Prostate gland (tissue), 2 donors: ENCODE measurements around the gene BRD3. TPM values are rescaled to one million over a fixed set of nuclear protein-coding genes. Genes with fewer than 3 reads are reported as not detected.

ENCODE experiments used
- DNase-seq: peaks from one replicate; pipeline ENCODE4 v3.0.0-alpha.2; 2019; ENCODE audit warnings: low spot score
- H3K27ac ChIP-seq, 2 donors: fragments of 200-600 bp; sonication (generic); 2 replicates each; pipeline ENCODE4 v1.5.1; 2017 to 2019
- H3K27me3 ChIP-seq: fragments of 200-600 bp; sonication (generic); replicated peaks from 2 replicates; pipeline ENCODE4 v1.5.1; 2019; ENCODE audit not compliant: insufficient read depth
- H3K36me3 ChIP-seq, 2 donors: fragments of 200-600 bp; sonication (generic); 1 replicate in 1 of 2; 2 replicates in 1 of 2; pipeline versions ENCODE4 v1.5.1 to v1.8.1; 2017 to 2019
- H3K4me1 ChIP-seq: fragments of 200-600 bp; sonication (generic); replicated peaks from 2 replicates; pipeline ENCODE4 v1.5.1; 2019
- H3K4me3 ChIP-seq, 2 donors: fragments of 200-600 bp; sonication (generic); 2 replicates each; pipeline ENCODE4 v1.5.1; 2017 to 2019
- H3K9me3 ChIP-seq: fragments of 200-600 bp; sonication (generic); 2 replicates; pipeline ENCODE4 v1.5.1; 2017
- POLR2A ChIP-seq: fragments of 450-650 bp; IDR thresholded peaks from one replicate; pipeline ENCODE4 v1.6.1; 2016; ENCODE audit warnings: antibody characterized with exemption, mild to moderate bottlenecking
- POLR2AphosphoS5 ChIP-seq: sonication (generic); formaldehyde crosslinking; IDR thresholded peaks from one replicate; pipeline ENCODE4 v1.6.1; 2017; ENCODE audit warnings: antibody characterized with exemption
- WGBS: methylation state at CpG from one replicate; pipeline ENCODE4 v1.1.5; 2018; 5-methylcytosine and 5-hydroxymethylcytosine counted together
- intact Hi-C: fragments of 100-400 bp; cut with DNase I; formaldehyde crosslinking; loops from one replicate; pipeline ENCODE4 v1.14.2; 2022
- total RNA-seq, 2 donors: library from RNA; depleted of rRNA; stranded (reverse); fragments of >200 nt; gene quantifications; one replicate each; pipeline ENCODE4 v1.1.0, GENCODE V29; 2016
- TF ChIP-seq, protein P1 (sequence below), 4 experiments: fragments of 200-600 bp in 2 of 4; fragments of 450-650 bp in 2 of 4; sonication (generic) in 2 of 4; IDR thresholded peaks; 1 replicate in 3 of 4; 2 replicates in 1 of 4; pipeline ENCODE4 v1.5.1; 2016 to 2019; ENCODE audit warnings: antibody characterized with exemption in 4 of 4, mild to moderate bottlenecking in 2 of 4, moderate library complexity in 2 of 4

BRD3 gene
- total RNA-seq, 2 donors from 2014 or later: 31.8 to 44.3 TPM

DNA sequence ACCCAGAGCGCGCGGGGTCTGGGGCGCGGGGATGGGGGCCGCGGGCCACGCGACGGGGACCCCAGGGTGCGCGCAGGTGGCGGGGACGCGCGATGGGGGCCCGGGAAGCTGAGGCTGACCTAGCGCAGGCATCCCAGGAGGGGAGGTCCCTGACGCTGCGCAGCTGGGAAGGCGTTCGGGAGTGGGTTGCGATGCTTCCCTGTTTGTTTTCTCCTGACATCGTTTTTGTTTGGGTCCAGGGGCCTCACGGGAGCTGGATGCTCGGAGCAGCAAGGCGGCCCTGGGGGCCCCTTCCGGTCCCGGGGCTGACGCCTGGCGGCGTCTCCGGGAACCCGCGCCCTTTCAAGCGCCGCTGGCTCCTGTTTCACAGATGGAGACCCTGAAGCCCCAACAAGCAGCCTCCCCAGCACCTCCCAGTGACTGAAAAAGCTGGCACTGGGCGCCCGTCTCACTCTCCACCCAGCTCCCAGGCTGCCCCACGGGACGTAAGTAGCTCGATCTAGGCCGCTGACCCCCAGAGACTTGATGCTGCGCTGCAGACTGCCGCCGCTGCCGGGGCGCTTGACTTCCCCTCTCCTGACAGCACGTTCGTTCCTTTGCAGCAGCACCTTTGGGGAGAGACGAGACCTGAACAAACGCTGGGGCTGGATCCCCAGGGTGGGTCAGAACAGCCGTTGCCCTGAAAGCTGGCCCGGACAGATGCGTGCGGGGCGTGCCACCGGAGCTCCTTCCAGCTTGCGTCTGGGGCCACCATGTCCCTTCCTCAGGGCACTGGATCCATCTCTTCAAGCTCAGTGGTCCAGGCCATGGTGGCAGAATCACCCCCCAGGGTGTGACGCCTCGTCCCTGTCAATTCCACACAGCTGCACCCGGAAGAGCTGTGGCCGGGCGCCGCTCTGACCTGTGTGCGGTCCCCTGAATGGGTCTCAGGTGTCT, 42.0 kb downstream of the BRD3 start:
- no peak for TF ChIP-seq POLR2A
- TF ChIP-seq, protein P1, sequence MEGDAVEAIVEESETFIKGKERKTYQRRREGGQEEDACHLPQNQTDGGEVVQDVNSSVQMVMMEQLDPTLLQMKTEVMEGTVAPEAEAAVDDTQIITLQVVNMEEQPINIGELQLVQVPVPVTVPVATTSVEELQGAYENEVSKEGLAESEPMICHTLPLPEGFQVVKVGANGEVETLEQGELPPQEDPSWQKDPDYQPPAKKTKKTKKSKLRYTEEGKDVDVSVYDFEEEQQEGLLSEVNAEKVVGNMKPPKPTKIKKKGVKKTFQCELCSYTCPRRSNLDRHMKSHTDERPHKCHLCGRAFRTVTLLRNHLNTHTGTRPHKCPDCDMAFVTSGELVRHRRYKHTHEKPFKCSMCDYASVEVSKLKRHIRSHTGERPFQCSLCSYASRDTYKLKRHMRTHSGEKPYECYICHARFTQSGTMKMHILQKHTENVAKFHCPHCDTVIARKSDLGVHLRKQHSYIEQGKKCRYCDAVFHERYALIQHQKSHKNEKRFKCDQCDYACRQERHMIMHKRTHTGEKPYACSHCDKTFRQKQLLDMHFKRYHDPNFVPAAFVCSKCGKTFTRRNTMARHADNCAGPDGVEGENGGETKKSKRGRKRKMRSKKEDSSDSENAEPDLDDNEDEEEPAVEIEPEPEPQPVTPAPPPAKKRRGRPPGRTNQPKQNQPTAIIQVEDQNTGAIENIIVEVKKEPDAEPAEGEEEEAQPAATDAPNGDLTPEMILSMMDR (IDR thresholded peaks at IDR 0.05): peak in 1 of 4 experiments; percentile 10
- no peaks in the 10 kb centered on the region for H3K27me3 ChIP-seq
- H3K36me3 ChIP-seq: peaks cover 0 to 6% of the 10 kb centered on the region in 2 donors
- intact Hi-C loops: loop anchor here (5.0 to 10.0 kb wide), 2 partner anchors 41 to 109 kb away; partner anchors contain the start of genes BRD3 and WDR5
- 13% methylated on average over 56 of the region's 66 CpGs for WGBS
- DNase-seq: no peak
- H3K4me1 ChIP-seq: no peaks in the 10 kb centered on the region
- no peaks in the 10 kb centered on the region for H3K9me3 ChIP-seq
- H3K27ac ChIP-seq: peak overlapping the region; percentile 65 to 73
- peak overlapping the region; percentile 94 to 95 for H3K4me3 ChIP-seq

DNA sequence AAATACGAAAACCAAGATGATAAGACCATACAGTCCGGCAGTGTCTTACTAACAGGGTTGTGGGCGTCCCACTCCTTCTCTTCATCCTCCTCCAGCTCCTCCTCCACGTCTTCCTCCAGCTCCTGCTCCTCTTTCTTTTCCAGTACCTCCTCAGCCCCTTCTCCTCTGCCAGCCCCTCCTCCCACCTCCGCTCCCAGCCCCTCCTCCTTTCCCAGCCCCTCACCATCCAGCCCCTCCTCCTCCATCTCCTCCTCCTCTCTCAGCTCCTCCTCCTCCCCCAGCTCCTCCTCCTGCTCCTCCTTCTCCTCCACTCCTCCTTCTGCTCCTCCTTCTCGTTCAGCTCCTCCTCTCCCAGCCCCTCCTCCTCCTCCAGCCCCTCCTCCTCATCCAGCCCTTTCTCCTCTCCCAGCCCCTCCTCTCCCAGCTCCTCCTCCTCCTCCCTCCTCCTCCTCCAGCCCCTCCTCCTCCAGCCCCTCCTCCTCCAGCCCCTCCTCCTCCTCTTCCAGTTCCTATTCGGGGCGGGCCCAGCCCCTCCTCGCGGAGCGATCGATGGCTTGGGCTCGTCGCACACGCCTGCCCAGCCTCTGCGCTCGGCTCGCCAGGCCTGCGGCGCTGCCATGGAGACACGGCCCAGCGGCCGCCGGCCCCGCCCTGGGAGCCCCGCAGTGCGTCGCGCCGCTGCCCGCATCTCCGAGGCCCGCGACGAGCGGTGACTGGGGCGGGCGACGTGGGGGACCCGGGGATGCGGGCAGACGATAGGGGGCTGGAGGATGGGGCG, 42.8 kb downstream of the BRD3 start, which contains the start of gene BRD3OS:
Gene BRD3OS, plus strand, starts transcription at position 654 of the 778 bp plus-strand sequence. CDS start 1,267 bp downstream, outside the sequence.
- peak; percentile 95 for DNase-seq
- no peaks in the 10 kb centered on the region for H3K9me3 ChIP-seq
- H3K36me3 ChIP-seq: peaks cover 0 to 6% of the 10 kb centered on the region in 2 donors
- no peaks in the 10 kb centered on the region for H3K4me1 ChIP-seq
- TF ChIP-seq, protein P1 (IDR thresholded peaks at IDR 0.05): no peak
- TF ChIP-seq POLR2AphosphoS5 (peak; percentile 72), POLR2A (peak; percentile 33)
- H3K4me3 ChIP-seq: peak within 1 kb of the TSS; percentile 94 to 95
- H3K27me3 ChIP-seq: no peaks in the 10 kb centered on the region
- peak within 1 kb of the TSS; percentile 65 to 73 for H3K27ac ChIP-seq
- intact Hi-C loops: loop anchor here (5.0 to 10.0 kb wide), 2 partner anchors 42 to 110 kb away; partner anchors contain the start of genes BRD3 and WDR5
- WGBS: 2% methylated on average over 12 of the region's 43 CpGs

DNA sequence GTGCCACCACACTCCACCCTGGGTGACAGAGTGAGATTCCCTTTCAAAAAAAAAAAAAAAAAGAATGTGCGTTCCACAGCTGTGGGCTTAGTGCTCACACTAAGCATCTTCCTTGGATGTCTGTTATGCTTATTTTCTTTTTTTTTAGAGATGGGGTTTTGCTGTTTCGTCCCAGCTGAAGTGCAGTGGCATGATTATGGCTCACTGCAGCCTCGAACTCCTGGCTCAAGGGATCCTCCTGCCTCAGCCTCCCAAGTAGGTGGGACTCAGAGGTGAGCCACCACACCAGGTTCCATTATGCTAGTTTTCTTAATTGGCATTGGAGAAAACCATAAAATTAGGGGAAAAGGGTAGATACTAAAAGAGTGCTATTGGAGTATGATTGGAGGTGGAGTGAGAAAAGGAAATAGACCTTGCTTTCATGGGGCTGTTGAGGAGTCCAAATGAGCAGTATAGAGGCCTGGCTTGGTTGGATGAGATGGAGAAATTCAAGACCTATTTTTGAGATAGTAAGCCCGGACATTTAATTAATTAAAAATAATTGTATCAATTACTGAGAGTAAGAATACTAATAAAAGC, 43.5 kb downstream of the BRD3 start:
- intact Hi-C loops: loop anchor here (10.0 kb wide), 1 partner anchor 110 kb away; the partner anchor contains the start of gene WDR5

DNA sequence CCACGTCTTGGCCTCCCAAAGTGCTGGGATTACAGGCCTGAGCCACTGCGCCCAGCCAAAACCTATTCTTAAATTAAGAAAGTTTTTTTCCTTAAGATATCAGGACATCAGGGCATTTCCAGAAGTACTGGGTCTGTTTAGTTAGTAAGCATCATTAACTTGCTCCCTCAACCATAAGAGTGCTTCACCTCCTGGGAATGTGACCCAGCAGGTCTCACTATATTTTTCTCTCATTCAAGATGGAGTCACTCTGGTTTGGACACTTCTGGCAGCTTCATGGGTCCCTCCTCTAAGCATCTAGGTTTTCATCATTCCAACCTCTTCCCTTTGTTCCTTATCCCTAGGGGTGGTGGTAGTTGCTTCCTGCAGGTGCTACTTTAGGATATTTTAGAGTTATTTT, 52.9 kb downstream of the BRD3 start:
- intact Hi-C loops: no loop called here
- Histone ChIP-seq H3K9me3 (no peaks in the 10 kb centered on the region), H3K4me3 (no peak overlapping the region), H3K27ac (no peak overlapping the region), H3K27me3 (no peaks in the 10 kb centered on the region), H3K36me3 (no peaks in the 10 kb centered on the region), H3K4me1 (no peaks in the 10 kb centered on the region)
- WGBS: 91% methylated on average over 2 of the region's 2 CpGs
- TF ChIP-seq POLR2AphosphoS5: no peak
- TF ChIP-seq POLR2A: no peak
- DNase-seq: no peak

More for the DNA sequence above, 43.5 kb downstream of the BRD3 start:
- no peaks in the 10 kb centered on the region for H3K27me3 ChIP-seq
- peaks cover 0 to 6% of the 10 kb centered on the region in 2 donors for H3K36me3 ChIP-seq
- H3K9me3 ChIP-seq: no peaks in the 10 kb centered on the region
- peak overlapping the region in 1 of 2 donors; percentile 20 for H3K4me3 ChIP-seq
- no peak for DNase-seq
- peak overlapping the region; percentile 65 to 73 for H3K27ac ChIP-seq
- 66% methylated on average over 4 of the region's 4 CpGs for WGBS
- no peak for TF ChIP-seq POLR2A
- TF ChIP-seq, protein P1 (IDR thresholded peaks at IDR 0.05): no peak
- no peaks in the 10 kb centered on the region for H3K4me1 ChIP-seq
